Measurements from ENCODE around the gene C22orf15. TPM values are rescaled to one million over a fixed set of nuclear protein-coding genes. Genes with fewer than 3 reads are reported as not detected.

Gene C22orf15
- total and polyA plus RNA-seq, 2 of the 8 experiments (the other 6 are each of a cell fraction or from before 2014, with no cell fraction given) = 4.2 to 4.9 TPM

DNA sequence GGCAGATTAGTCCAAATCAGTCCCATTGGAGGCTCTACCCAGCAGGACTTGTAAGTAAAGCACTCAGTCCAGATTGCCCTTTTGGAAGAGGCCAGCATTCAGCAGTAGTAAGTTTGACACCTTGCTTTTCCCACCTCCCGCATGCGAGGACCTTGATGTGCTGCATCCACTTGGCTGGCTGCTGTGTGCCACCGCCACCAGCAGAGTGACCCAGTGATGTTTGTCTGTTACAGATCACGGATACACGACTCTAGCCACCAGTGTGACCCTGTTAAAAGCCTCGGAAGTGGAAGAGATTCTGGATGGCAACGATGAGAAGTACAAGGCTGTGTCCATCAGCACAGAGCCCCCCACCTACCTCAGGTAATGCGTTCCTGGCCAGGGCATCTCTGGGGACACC, 30.5 kb downstream of the C22orf15 start:
- Histone ChIP-seq H2AK5ac (ENCODE audit: low read depth, low read length) (no peak overlapping the region), H3K4me1 (replicated peaks in 1 of 4; ENCODE audit: control insufficient read depth in 3 of 4, insufficient read depth in 4 of 4, low read length in 3 of 4) (peaks cover 0 to 6% (median 0%) of the 10 kb centered on the region in 4 experiments; a peak in 5 of 7 replicates), H2BK5ac (ENCODE audit: low read depth, low read length) (no peak overlapping the region), H2BK12ac (ENCODE audit: low read depth, low read length) (no peak overlapping the region), H3K36me3 (ENCODE audit: control insufficient read depth in 2 of 4, insufficient read depth in 4 of 4, low read length in 3 of 4) (peaks cover 13 to 32% (median 24%) of the 10 kb centered on the region in 4 experiments; a peak in 7 of 8 replicates), H3K4me3 (ENCODE audit: extremely low read depth in 1 of 4, insufficient read depth in 2 of 4, low read depth in 3 of 4, low read length in 4 of 4) (no peak overlapping the region), H3K23me2 (ENCODE audit: low read depth, low read length) (no peaks in the 10 kb centered on the region), H4K8ac (ENCODE audit: extremely low read depth, insufficient read depth, low read length) (no peak overlapping the region), H2BK15ac (ENCODE audit: low read length) (no peak overlapping the region), H2AFZ (ENCODE audit: low read length) (no peak overlapping the region), H3K14ac (ENCODE audit: insufficient read length) (no peak overlapping the region), H2BK120ac (replicated peaks; ENCODE audit: low read depth, low read length) (no peak overlapping the region), H3K18ac (ENCODE audit: extremely low read depth, low read length) (no peak overlapping the region), H4K5ac (ENCODE audit: insufficient read length, low read depth, low read length) (no peak overlapping the region), H3K4ac (replicated peaks; ENCODE audit: insufficient read length, low read depth, low read length) (no peak overlapping the region), H3K56ac (replicated peaks; ENCODE audit: insufficient read length, low read depth, low read length) (no peak overlapping the region), H3K27ac (ENCODE audit: low read depth, low read length) (no peak overlapping the region), H4K91ac (replicated peaks; ENCODE audit: insufficient read length, low read length) (no peak overlapping the region), H3K27me3 (replicated peaks in 1 of 4; ENCODE audit: control insufficient read depth in 3 of 4, extremely low read depth in 1 of 4, insufficient read depth in 3 of 4, low read length in 3 of 4) (no peaks in the 10 kb centered on the region), H3K79me1 (ENCODE audit: low read depth, low read length) (peaks cover 3% of the 10 kb centered on the region; the same call in 1 of the 2 replicates), H3K23ac (ENCODE audit: insufficient read length) (no peak overlapping the region), H2BK20ac (ENCODE audit: low read length) (no peak overlapping the region), H3K9me3 (ENCODE audit: insufficient read depth in 2 of 2, low read depth in 1 of 2, low read length in 1 of 2) (no peaks in the 10 kb centered on the region), H4K20me1 (replicated peaks in 1 of 2; ENCODE audit: control insufficient read depth in 1 of 2, insufficient read depth in 2 of 2, low read length in 2 of 2) (peaks cover 4 to 23% of the 10 kb centered on the region in 2 experiments), H3K4me2 (ENCODE audit: insufficient read depth in 1 of 2, low read depth in 2 of 2, low read length in 2 of 2) (no peak overlapping the region), H3K9ac (replicated peaks in 1 of 4; ENCODE audit: extremely low read depth in 1 of 4, low read depth in 3 of 4, low read length in 3 of 4) (no peak overlapping the region), H3K79me2 (ENCODE audit: control insufficient read depth in 1 of 2, insufficient read depth in 2 of 2, low read length in 2 of 2) (peaks cover 14 to 47% of the 10 kb centered on the region in 2 experiments)
- 95% methylated on average over 8 of the region's 8 CpGs; no CpG with 5 or more reads in 1 of the 2 experiments for WGBS, 2 experiments (ENCODE audit: extremely low coverage in 1 of 2, insufficient coverage in 1 of 2, insufficient read length in 1 of 2, insufficient replicate concordance in 2 of 2, low coverage in 1 of 2, low lambda C conversion rate in 2 of 2, missing lambda C conversion rate in 1 of 2)
- CTCF ChIA-PET (ENCODE audit: partially characterized antibody) = interaction anchor here (1.4 kb wide), 2 partner anchors 15 to 53 kb away, joined by 3 to 7 read pairs; no protein-coding TSS in a partner anchor
- DNase-seq (ENCODE audit: low read depth in 1 of 2, low spot score in 2 of 2) (no peak), FAIRE-seq (no peak)
- POLR2A ChIA-PET (ENCODE audit: partially characterized antibody) = interaction anchor here (0.8 to 1.3 kb wide), 2 partner anchors 15 to 19 kb away, joined by 3 to 8 read pairs; no protein-coding TSS in a partner anchor
- TF ChIP-seq KDM4A (IDR thresholded peaks at IDR 0.05; ENCODE audit: low read depth, low read length, severe bottlenecking) (no peak), SRF (IDR thresholded peaks at IDR 0.05; ENCODE audit: low read depth, low read length) (no peak), TEAD4 (IDR thresholded peaks at IDR 0.05; ENCODE audit: low read depth, low read length) (no peak), SIRT6 (IDR thresholded peaks at IDR 0.05; ENCODE audit: low read length) (no peak), SAP30 (IDR thresholded peaks at IDR 0.05; ENCODE audit: insufficient read depth, insufficient replicate concordance, low read length) (no peak), CBX5 (IDR thresholded peaks at IDR 0.05; ENCODE audit: low read depth, low read length) (no peak), BCL11A (IDR thresholded peaks at IDR 0.05; ENCODE audit: low read depth in 2 of 2, low read length in 2 of 2) (no peak), CTBP2 (IDR thresholded peaks at IDR 0.05; ENCODE audit: borderline replicate concordance, insufficient read depth, insufficient read length, low read length) (no peak), EP300 (IDR thresholded peaks at IDR 0.05; ENCODE audit: borderline replicate concordance in 1 of 2, low read depth in 2 of 2, low read length in 2 of 2) (no peak), JUND (IDR thresholded peaks at IDR 0.05; ENCODE audit: low read length) (no peak), ZNF274 (IDR thresholded peaks at IDR 0.05; ENCODE audit: borderline replicate concordance, extremely low read depth, low read length) (no peak), RXRA (IDR thresholded peaks at IDR 0.05; ENCODE audit: insufficient read depth, low read depth, low read length) (no peak)
- TF ChIP-seq, protein P1, sequence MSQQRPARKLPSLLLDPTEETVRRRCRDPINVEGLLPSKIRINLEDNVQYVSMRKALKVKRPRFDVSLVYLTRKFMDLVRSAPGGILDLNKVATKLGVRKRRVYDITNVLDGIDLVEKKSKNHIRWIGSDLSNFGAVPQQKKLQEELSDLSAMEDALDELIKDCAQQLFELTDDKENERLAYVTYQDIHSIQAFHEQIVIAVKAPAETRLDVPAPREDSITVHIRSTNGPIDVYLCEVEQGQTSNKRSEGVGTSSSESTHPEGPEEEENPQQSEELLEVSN (IDR thresholded peaks at IDR 0.05) = no peak

All from H1 (cell line).